Ishikawa (cell line): ENCODE data around the gene VWA5B1.

Experiments used
- CEBPB ChIP-seq: IDR thresholded peaks from 2 replicates; pipeline ENCODE4 v1.6.1; 2012
- CREB1 ChIP-seq: IDR thresholded peaks from 2 replicates; pipeline ENCODE4 v1.6.1; 2012; ENCODE audit warnings: low read depth
- EGR1 ChIP-seq: IDR thresholded peaks from 2 replicates; pipeline ENCODE4 v1.6.1; 2012
- EP300 ChIP-seq: IDR thresholded peaks from 2 replicates; pipeline ENCODE4 v1.6.1; 2012; ENCODE audit warnings: borderline replicate concordance
- FOXM1 ChIP-seq: IDR thresholded peaks from 2 replicates; pipeline ENCODE4 v1.6.1; 2012; ENCODE audit warnings: low read depth, borderline replicate concordance
- NFIC ChIP-seq: IDR thresholded peaks from 2 replicates; pipeline ENCODE4 v1.6.1; 2012
- RAD21 ChIP-seq: IDR thresholded peaks from 2 replicates; pipeline ENCODE4 v1.6.1; 2012; ENCODE audit warnings: low read depth
- TAF1 ChIP-seq: IDR thresholded peaks from 2 replicates; pipeline ENCODE4 v1.6.1; 2012; ENCODE audit warnings: low read depth, mild to moderate bottlenecking
- TCF12 ChIP-seq: IDR thresholded peaks from 2 replicates; pipeline ENCODE4 v1.6.1; 2012; ENCODE audit warnings: low read depth
- TEAD4 ChIP-seq: IDR thresholded peaks from 2 replicates; pipeline ENCODE4 v1.6.1; 2012
- YY1 ChIP-seq: IDR thresholded peaks from 2 replicates; pipeline ENCODE4 v1.6.1; 2012; ENCODE audit warnings: low read depth
- ZBTB7A ChIP-seq: IDR thresholded peaks from 2 replicates; pipeline ENCODE4 v1.6.1; 2012; ENCODE audit warnings: low read depth
- TF ChIP-seq, protein P1 (sequence below): IDR thresholded peaks from 2 replicates; pipeline ENCODE4 v1.6.1; 2012; ENCODE audit warnings: low read depth, mild to moderate bottlenecking
- TF ChIP-seq, protein P2 (sequence below): IDR thresholded peaks from 2 replicates; pipeline ENCODE4 v1.6.1; 2012
- TF ChIP-seq, protein P3 (sequence below): IDR thresholded peaks from 2 replicates; pipeline ENCODE4 v1.6.1; 2012

VWA5B1 gene

DNA sequence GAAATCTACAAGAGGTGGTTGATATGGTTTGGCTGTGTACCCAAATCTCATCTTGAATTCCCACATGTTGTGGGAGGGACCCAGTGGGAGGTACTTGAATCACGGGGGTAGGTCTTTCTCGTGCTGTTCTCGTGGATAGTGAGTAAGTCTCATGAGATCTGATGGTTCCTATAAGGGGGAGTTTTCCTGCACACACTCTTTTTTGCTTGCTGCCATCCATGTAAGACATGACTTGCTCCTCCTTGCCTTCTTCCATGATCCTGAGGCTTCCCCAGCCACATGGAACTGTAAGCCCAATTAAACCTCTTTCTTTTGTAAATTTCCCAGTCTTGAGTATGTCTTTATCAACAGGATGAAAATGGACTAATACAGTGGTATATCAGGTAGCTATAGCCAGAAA, 5.2 kb upstream of the VWA5B1 start:
- TF ChIP-seq, protein P1, sequence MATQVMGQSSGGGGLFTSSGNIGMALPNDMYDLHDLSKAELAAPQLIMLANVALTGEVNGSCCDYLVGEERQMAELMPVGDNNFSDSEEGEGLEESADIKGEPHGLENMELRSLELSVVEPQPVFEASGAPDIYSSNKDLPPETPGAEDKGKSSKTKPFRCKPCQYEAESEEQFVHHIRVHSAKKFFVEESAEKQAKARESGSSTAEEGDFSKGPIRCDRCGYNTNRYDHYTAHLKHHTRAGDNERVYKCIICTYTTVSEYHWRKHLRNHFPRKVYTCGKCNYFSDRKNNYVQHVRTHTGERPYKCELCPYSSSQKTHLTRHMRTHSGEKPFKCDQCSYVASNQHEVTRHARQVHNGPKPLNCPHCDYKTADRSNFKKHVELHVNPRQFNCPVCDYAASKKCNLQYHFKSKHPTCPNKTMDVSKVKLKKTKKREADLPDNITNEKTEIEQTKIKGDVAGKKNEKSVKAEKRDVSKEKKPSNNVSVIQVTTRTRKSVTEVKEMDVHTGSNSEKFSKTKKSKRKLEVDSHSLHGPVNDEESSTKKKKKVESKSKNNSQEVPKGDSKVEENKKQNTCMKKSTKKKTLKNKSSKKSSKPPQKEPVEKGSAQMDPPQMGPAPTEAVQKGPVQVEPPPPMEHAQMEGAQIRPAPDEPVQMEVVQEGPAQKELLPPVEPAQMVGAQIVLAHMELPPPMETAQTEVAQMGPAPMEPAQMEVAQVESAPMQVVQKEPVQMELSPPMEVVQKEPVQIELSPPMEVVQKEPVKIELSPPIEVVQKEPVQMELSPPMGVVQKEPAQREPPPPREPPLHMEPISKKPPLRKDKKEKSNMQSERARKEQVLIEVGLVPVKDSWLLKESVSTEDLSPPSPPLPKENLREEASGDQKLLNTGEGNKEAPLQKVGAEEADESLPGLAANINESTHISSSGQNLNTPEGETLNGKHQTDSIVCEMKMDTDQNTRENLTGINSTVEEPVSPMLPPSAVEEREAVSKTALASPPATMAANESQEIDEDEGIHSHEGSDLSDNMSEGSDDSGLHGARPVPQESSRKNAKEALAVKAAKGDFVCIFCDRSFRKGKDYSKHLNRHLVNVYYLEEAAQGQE = no peak
- TF ChIP-seq ZBTB7A = no peak
- no peak for TF ChIP-seq RAD21
- TF ChIP-seq YY1 = no peak

DNA sequence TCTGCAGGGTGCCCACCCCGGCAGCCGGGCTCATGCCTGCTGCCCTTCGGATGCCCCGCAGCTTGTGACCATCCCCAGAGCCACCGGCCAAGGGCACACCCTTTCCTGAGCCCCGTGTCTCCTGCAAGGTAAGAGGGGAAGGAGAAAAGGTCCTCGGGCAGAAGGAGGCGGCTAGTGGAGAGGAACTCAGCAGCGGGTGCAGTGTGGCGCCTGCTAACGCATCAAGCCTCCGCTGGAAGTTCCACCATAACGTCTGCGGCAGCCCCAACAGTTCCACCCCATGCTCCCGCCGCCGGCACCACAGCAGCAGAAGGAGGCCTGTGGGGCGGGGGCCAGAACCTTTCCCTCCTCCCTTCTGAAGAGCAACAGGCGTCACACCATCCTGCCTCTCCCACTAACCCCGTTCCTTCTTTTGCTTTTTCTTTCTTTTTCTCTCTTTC, 990 bp downstream of the VWA5B1 start:
- TF ChIP-seq TAF1 (no peak), TEAD4 (no peak), RAD21 (no peak), CEBPB (no peak), ZBTB7A (no peak), CREB1 (no peak), NFIC (no peak), EGR1 (no peak), FOXM1 (no peak), EP300 (no peak), TCF12 (no peak)
- TF ChIP-seq, protein P2, sequence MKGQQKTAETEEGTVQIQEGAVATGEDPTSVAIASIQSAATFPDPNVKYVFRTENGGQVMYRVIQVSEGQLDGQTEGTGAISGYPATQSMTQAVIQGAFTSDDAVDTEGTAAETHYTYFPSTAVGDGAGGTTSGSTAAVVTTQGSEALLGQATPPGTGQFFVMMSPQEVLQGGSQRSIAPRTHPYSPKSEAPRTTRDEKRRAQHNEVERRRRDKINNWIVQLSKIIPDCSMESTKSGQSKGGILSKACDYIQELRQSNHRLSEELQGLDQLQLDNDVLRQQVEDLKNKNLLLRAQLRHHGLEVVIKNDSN = no peak
- TF ChIP-seq, protein P1 = no peak
- TF ChIP-seq, protein P3, sequence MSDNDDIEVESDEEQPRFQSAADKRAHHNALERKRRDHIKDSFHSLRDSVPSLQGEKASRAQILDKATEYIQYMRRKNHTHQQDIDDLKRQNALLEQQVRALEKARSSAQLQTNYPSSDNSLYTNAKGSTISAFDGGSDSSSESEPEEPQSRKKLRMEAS = no peak

DNA sequence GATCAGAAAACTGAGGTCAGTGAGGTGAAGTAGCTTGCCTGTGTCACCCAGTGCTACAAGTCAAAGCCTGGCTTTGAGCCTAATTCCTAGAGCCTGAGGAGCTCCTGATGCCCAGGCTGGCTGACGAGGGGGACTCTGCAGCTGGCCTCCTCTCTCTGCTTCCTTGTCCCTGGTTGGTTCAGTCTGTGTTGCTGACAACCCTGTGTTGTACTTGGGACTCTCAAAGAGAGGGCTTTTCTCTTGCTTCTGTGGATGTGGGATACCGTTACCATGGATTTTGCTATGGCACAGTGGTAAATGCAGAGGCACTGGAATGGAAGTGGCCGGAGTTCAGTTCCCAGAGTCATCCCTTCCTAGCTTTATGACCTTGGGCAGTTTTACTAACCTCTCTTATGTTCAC, 8.0 kb downstream of the VWA5B1 start:
- TF ChIP-seq FOXM1 = no peak
- TF ChIP-seq TEAD4 = no peak
- no peak for TF ChIP-seq NFIC
- no peak for TF ChIP-seq ZBTB7A
- no peak for TF ChIP-seq CREB1

DNA sequence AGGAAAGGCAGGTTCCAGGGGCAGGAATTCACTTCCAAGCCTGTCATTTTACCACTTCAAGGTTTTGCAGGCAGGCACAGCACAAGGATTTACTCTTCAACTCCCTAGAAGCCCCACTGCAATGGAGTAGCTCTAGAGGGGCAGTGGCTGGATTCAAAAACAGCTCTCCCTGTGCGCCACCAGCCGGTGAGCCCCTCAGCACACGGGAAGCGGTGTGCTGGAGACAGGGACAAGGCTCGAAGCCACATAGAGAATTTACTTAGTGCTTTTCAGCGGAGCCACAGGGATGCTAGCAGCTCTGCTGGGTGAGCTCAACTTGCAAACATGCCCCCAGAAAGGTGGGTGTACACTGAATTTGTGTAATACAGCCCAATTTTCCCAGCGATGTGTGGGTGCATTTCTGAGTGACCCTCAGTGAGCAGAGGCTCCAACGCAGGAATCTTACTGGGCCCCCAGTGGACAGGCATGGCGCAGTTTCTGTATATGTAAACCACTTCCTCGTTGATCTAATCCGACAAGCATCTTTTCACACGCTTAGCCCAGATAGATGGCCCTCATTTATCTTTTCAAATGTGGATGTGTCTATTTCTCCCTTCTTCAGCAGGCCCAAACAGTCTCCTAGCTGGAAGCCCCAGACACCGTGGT, 10.9 kb downstream of the VWA5B1 start:
- TF ChIP-seq, protein P3 = no peak
- TF ChIP-seq YY1 (no peak), FOXM1 (no peak), TEAD4 (no peak), TCF12 (no peak), ZBTB7A (no peak), NFIC (no peak), CREB1 (no peak), CEBPB (no peak), RAD21 (no peak), EGR1 (no peak), TAF1 (no peak), EP300 (no peak)
- TF ChIP-seq, protein P2 = no peak
- TF ChIP-seq, protein P1 = no peak

DNA sequence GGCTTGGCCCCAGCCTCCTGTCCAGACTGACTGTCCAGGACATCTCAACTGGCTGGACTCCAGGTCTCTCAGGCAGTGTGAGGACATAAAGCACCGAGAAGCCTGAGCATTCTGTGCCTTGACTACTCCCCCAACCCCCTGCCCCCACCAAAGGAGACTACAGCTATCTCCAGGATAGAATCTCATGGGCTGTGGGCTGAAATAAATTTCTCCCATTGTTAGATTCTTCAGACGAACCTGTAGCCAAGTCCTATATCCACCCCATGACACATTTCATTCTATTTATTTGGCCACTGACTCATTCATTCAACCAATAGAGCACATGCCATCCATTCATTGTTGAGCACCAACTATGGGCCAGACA, 11.4 kb downstream of the VWA5B1 start:
- no peak for TF ChIP-seq CREB1
- TF ChIP-seq NFIC = no peak
- TF ChIP-seq ZBTB7A = no peak
- no peak for TF ChIP-seq YY1
- TF ChIP-seq, protein P2 = no peak
- TF ChIP-seq FOXM1 = no peak
- TF ChIP-seq RAD21 = no peak
- TF ChIP-seq, protein P3 = no peak
- TF ChIP-seq TAF1 = no peak
- TF ChIP-seq CEBPB = no peak
- TF ChIP-seq, protein P1 = no peak
- no peak for TF ChIP-seq EP300
- no peak for TF ChIP-seq EGR1
- no peak for TF ChIP-seq TEAD4
- no peak for TF ChIP-seq TCF12
